PC-9 (cell line): ENCODE data around the gene PRKCB.

Source experiments
- EZH2 ChIP-seq: fragments of 200-600 bp; sonication (generic); IDR thresholded peaks from 2 replicates; pipeline ENCODE4 v1.8.0; 2017; ENCODE audit warnings: antibody characterized with exemption, low read depth
- TF ChIP-seq, protein P1 (sequence below): fragments of 200-600 bp; sonication (generic); conservative IDR thresholded peaks from 2 replicates; pipeline ENCODE4 v1.6.1; 2017; ENCODE audit warnings: mixed run types, antibody characterized with exemption, mild to moderate bottlenecking, moderate library complexity

DNA sequence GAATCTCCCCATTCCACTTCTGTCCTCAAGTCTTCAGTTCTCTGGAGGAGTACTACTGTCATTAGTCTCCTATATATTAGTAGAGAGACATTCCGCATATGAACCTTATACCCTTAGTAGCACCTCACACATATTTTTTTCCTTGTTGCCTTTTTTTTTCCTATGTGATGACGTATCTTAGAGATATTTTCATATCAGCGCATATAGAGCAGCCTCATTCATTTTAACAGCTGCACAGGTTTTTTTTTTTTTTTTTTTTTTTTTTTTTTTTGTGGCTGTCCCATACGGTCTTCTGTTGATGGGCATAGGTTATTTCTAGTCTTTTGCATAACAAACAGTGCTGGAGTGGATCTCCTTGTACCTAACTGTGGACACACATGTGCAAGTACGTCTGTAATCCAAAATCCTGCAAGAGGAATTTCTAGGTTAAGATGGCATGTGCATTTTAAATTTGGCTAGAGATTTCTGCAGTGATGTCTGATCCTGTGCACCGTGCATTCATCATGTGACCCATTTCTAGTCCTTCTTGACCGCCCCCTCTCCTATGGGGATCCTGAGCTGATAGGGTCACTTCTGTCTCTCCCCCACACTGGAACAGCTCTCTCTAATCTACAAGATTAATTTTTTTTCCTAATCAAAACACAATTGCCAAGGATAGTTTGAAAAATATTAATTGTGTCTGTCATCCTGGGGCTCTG lies 64.8 kb downstream of the PRKCB start:
- TF ChIP-seq, protein P1, sequence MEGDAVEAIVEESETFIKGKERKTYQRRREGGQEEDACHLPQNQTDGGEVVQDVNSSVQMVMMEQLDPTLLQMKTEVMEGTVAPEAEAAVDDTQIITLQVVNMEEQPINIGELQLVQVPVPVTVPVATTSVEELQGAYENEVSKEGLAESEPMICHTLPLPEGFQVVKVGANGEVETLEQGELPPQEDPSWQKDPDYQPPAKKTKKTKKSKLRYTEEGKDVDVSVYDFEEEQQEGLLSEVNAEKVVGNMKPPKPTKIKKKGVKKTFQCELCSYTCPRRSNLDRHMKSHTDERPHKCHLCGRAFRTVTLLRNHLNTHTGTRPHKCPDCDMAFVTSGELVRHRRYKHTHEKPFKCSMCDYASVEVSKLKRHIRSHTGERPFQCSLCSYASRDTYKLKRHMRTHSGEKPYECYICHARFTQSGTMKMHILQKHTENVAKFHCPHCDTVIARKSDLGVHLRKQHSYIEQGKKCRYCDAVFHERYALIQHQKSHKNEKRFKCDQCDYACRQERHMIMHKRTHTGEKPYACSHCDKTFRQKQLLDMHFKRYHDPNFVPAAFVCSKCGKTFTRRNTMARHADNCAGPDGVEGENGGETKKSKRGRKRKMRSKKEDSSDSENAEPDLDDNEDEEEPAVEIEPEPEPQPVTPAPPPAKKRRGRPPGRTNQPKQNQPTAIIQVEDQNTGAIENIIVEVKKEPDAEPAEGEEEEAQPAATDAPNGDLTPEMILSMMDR = no peak
- TF ChIP-seq EZH2 = no peak
